HEK293T (cell line): Measurements from ENCODE around the gene KAZALD1.

Experiments used
- ARNT ChIP-seq: fragments of 450-650 bp; IDR thresholded peaks from 2 replicates; pipeline ENCODE4 v1.6.1; 2017; ENCODE audit warnings: mild to moderate bottlenecking
- BHLHE40 ChIP-seq: fragments of 450-650 bp; IDR thresholded peaks from 2 replicates; pipeline ENCODE4 v1.6.1; 2016; ENCODE audit warnings: mild to moderate bottlenecking, moderate library complexity, borderline replicate concordance
- CTBP1 ChIP-seq: fragments of 450-650 bp; IDR thresholded peaks from 2 replicates; pipeline ENCODE4 v1.6.1; 2016; ENCODE audit warnings: borderline replicate concordance
- ELF4 ChIP-seq: fragments of 450-650 bp; IDR thresholded peaks from 2 replicates; pipeline ENCODE4 v1.6.1; 2017; ENCODE audit warnings: antibody characterized with exemption
- FOXA1 ChIP-seq: fragments of 450-650 bp; IDR thresholded peaks from 2 replicates; pipeline ENCODE4 v1.6.1; 2016; ENCODE audit warnings: mild to moderate bottlenecking
- FOXM1 ChIP-seq: fragments of 450-650 bp; IDR thresholded peaks from 2 replicates; pipeline ENCODE4 v1.6.1; 2017; ENCODE audit warnings: mild to moderate bottlenecking, borderline replicate concordance
- HDGF ChIP-seq: fragments of 450-650 bp; IDR thresholded peaks from 2 replicates; pipeline ENCODE4 v1.6.1; 2017; ENCODE audit warnings: antibody characterized with exemption, borderline replicate concordance
- L3MBTL2 ChIP-seq: fragments of 450-650 bp; conservative IDR thresholded peaks from 2 replicates; pipeline ENCODE4 v1.6.1; 2016; ENCODE audit warnings: mild to moderate bottlenecking
- NFRKB ChIP-seq: fragments of 450-650 bp; IDR thresholded peaks from 2 replicates; pipeline ENCODE4 v1.6.1; 2016; ENCODE audit warnings: mild to moderate bottlenecking, moderate library complexity
- SP1 ChIP-seq: fragments of 450-650 bp; IDR thresholded peaks from 2 replicates; pipeline ENCODE4 v1.6.1; 2017
- SUZ12 ChIP-seq: fragments of 450-650 bp; IDR thresholded peaks from 2 replicates; pipeline ENCODE4 v1.6.1; 2016; ENCODE audit warnings: mild to moderate bottlenecking
- TARDBP ChIP-seq: fragments of 450-650 bp; IDR thresholded peaks from 2 replicates; pipeline ENCODE4 v1.6.1; 2016
- ZNF384 ChIP-seq: fragments of 450-650 bp; IDR thresholded peaks from 2 replicates; pipeline ENCODE4 v1.6.1; 2016

DNA sequence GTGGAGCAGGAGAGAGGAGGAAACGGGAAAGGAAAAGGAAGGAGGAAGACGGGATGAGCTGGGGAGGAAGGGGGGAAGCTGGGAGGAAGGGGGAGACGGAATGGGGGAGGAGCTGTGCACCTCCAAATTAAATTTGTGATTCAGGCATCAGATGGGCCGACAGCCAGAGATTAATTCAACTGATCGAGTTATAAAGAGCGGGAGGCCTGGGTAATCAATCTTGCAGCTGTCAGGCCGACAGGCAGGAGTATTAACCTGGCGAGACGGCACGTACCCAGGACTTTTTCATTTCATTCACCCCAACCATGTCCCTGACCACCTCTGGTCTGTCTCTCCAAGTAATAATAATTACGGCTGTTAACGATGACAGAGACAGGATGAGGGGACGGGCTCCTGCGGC is 26.2 kb downstream of the KAZALD1 start:
- TF ChIP-seq HDGF (no peak), TARDBP (no peak), L3MBTL2 (no peak), FOXM1 (no peak), NFRKB (no peak), SP1 (no peak), BHLHE40 (no peak), ELF4 (no peak), CTBP1 (no peak), SUZ12 (no peak), ZNF384 (no peak), FOXA1 (no peak), ARNT (no peak)
